IPS-15b (cell line): ENCODE data around the gene STK32C.

Experiments used
- H3K27me3 ChIP-seq: one replicate; pipeline ENCODE4 v1.6.1; 2013; ENCODE audit warnings: low read length; ENCODE audit not compliant: control insufficient read depth, insufficient read depth
- H3K36me3 ChIP-seq: one replicate; pipeline ENCODE4 v1.6.1; 2013; ENCODE audit warnings: low read length; ENCODE audit not compliant: control insufficient read depth, insufficient read depth
- H3K4me1 ChIP-seq: one replicate; pipeline ENCODE4 v1.6.1; 2013; ENCODE audit warnings: mild to moderate bottlenecking, low read length; ENCODE audit not compliant: control insufficient read depth, insufficient read depth
- H3K4me3 ChIP-seq: one replicate; pipeline ENCODE4 v1.5.1; 2013; ENCODE audit warnings: low read depth, low read length
- H3K9ac ChIP-seq: one replicate; pipeline ENCODE4 v1.6.1; 2013; ENCODE audit warnings: low read depth, mild to moderate bottlenecking, low read length
- H3K9me3 ChIP-seq: one replicate; pipeline ENCODE4 v1.6.1; 2013; ENCODE audit warnings: mild to moderate bottlenecking, low read length; ENCODE audit not compliant: control insufficient read depth, insufficient read depth

STK32C gene

DNA sequence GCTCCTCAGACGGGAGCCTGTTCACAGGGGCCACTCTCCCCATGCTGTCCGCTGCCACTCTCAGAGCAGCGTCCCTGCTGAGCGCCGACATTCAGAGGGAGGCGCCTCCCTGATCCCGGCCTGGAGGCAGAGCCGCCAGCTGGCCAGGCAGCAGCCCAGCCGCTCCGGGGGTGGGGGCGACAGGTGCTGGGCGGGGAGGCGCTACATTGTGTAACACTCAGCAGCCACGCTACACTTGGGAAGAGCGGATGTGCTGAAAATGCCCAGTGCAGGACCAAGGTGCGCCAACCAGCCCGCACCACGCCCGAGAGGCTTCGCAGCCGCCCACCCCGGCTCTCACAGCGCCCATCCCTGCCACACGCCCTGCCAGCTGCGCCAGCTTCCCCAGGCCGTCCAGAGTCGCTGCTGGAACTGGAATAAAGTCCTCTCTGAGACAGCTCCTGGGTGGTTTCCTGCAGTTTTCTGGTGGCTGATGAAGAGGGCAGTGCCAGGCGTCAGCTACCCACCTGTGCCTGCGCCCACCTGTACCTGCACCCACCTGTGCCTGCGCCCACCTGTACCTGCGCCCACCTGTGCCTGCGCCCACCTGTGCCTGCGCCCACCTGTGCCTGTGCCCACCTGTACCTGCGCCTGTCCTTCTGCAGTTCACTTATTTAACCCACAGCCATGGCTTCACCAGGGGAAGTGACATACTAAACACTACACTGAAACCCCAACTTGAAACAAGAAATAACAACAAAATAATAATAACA is 25.7 kb downstream of the STK32C start:
- Histone ChIP-seq H3K4me3 (no peak overlapping the region), H3K4me1 (no peaks in the 10 kb centered on the region), H3K9ac (no peak overlapping the region), H3K27me3 (no peaks in the 10 kb centered on the region), H3K36me3 (no peaks in the 10 kb centered on the region), H3K9me3 (no peaks in the 10 kb centered on the region)

DNA sequence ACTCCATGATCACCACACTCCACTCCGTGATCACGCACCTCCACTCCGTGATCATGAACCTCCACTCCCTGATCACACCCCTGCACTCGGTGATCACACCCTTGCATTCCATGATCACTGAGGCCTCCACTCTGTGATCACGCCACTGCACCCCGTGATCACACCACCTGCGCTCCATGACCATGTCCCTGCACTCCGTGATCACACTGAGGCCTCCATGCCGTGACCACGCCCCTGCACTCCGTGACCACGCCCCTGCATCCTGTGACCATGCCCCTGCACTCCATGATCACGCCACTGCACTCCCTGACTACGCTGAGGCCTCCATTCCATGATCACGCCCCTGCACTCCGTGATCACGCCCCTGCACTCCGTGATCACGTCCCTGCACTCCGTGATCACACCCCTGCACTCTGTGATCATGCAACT is 27.1 kb downstream of the STK32C start:
- Histone ChIP-seq H3K9ac (no peak overlapping the region), H3K4me3 (no peak overlapping the region), H3K36me3 (no peaks in the 10 kb centered on the region), H3K4me1 (no peaks in the 10 kb centered on the region), H3K9me3 (no peaks in the 10 kb centered on the region), H3K27me3 (no peaks in the 10 kb centered on the region)

DNA sequence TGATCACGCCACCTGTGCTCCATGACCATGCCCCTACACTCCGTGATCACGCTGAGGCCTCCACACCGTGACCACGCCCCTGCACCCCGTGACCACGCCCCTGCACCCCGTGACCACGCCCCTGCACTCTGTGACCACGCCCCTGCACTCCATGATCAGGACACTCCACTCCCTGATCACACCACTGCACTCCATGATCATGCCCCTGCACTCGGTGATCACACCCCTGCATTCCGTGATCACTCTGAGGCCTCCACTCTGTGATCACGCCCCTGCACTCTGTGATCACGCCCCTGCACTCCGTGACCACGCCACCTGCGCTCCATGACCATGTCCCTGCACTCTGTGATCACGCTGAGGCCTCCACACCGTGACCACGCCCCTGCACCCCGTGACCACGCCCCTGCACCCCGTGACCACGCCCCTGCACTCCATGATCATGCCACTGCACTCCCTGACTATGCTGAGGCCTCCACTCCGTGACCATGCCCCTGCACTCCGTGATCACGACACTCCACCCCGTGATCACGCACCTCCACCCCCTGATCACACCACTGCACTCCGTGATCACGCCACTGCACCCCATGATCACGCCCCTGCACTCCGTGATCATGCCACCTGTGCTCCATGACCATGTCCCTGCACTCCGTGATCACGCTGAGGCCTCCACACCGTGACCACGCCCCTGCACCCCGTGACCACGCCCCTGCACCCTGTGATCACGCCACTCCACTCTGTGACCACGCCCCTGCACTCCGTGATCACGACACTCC is 27.7 kb downstream of the STK32C start:
- H3K27me3 ChIP-seq: no peaks in the 10 kb centered on the region

DNA sequence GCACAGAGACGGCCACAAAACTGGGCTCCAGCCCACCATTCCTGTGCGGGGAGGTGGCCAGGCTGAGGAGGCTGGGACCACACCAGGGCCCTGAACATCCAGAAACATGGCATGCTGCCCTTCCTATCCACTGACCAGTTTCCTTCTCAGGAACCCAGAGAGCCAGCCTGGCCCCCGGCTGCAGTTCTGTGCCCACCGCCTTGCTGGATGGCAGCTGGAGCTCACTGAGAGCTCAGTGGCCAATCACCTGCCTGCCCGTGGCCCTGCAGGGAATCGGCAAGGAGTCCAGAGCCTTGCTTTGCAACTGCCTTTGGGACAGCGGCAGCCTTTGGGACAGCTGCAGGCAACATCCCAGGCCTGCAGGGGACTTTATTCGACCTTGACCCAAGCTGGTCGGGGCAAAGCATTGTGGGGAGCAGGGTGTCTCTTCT is 30.4 kb downstream of the STK32C start:
- Histone ChIP-seq H3K9me3 (no peaks in the 10 kb centered on the region), H3K36me3 (no peaks in the 10 kb centered on the region), H3K9ac (no peak overlapping the region), H3K27me3 (no peaks in the 10 kb centered on the region), H3K4me3 (no peak overlapping the region), H3K4me1 (no peaks in the 10 kb centered on the region)

More for the DNA sequence above, 27.7 kb downstream of the STK32C start:
- H3K36me3 ChIP-seq: no peaks in the 10 kb centered on the region
- H3K9ac ChIP-seq: no peak overlapping the region
- no peaks in the 10 kb centered on the region for H3K4me1 ChIP-seq
- no peaks in the 10 kb centered on the region for H3K9me3 ChIP-seq
- H3K4me3 ChIP-seq: no peak overlapping the region

DNA sequence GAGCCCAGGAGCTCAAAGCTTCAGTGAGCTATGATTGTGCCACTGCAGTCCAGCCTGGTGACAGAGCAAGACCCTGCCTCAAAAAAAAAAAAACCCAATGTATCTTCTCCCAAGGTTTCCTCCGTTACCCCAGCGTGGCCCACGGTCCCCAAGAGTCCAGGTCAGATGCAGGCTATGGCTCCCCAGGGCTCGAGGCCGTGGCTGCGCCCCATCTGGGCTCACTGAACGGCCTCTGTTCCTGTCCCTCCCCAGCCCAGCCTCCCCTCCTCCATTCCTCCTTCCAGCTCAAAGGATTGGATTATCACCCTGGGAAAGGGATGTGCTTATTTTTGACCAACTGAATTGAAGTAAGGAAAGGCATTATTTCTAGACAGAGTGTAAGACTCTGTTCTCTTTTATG is 31.0 kb downstream of the STK32C start:
- no peak overlapping the region for H3K4me3 ChIP-seq
- no peaks in the 10 kb centered on the region for H3K4me1 ChIP-seq
- no peaks in the 10 kb centered on the region for H3K27me3 ChIP-seq
- no peak overlapping the region for H3K9ac ChIP-seq
- no peaks in the 10 kb centered on the region for H3K9me3 ChIP-seq
- H3K36me3 ChIP-seq: no peaks in the 10 kb centered on the region

DNA sequence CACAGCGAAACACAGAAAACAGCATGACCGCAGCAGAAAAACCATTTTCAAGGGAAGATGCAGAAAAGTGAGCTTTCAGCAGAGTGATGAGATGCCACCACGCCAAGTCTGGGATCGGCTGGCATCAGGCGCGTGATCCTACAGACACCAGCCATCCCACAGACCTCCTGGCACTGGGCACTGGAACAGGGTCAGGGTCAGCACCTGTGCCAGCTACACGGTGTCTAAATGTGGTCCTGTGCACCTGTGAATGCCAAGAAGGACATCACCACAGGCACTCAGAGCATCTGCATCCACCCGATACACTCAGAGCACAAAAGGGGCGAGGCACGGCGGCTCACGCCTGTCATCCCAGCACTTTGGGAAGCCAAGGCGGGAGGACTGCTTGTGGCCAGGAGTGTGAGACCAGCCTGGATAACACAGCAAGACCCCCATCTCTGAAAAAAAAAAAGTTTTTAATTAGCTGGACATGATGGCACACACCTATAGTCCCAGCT is 31.5 kb downstream of the STK32C start:
- Histone ChIP-seq H3K36me3 (no peaks in the 10 kb centered on the region), H3K4me3 (no peak overlapping the region), H3K27me3 (no peaks in the 10 kb centered on the region), H3K9ac (no peak overlapping the region), H3K4me1 (no peaks in the 10 kb centered on the region), H3K9me3 (no peaks in the 10 kb centered on the region)

DNA sequence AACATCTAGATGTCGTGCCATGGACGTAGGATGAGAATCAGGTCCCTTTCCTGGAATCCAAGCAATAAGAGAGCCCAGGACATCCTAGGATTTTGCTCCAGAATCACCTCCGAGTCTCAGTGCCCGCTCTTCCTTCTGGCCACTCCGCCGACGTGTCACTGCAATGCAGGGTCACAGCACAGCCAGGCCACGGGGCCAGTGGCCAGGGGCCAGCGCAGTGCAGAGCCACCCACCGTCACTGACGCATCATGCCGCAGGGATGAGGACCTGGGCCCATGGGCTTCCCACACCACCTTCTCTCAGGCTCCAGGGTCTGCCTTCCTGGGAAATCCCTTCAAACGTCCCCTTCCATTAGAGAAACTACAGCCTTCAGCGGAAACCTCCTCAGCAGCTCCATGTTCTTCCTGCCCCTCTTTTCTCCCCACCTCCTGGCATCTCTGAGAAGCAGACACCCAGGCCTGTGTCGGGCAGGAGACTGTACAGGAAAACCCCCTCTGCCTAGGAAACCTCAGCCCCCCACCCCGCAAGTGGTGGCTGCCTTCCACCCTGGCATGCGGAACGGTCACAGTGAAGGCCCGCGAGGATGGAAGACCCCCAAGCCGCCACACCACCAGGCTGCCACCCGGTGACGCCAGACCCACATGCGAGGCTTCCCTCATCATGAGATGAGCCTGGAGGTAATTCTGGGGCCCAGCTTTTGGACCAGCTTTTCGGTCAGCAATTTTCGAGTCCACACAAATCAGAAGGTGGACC is 32.1 kb downstream of the STK32C start:
- no peaks in the 10 kb centered on the region for H3K9me3 ChIP-seq
- no peaks in the 10 kb centered on the region for H3K4me1 ChIP-seq
- H3K27me3 ChIP-seq: no peaks in the 10 kb centered on the region
- no peaks in the 10 kb centered on the region for H3K36me3 ChIP-seq
- H3K9ac ChIP-seq: no peak overlapping the region
- H3K4me3 ChIP-seq: no peak overlapping the region

DNA sequence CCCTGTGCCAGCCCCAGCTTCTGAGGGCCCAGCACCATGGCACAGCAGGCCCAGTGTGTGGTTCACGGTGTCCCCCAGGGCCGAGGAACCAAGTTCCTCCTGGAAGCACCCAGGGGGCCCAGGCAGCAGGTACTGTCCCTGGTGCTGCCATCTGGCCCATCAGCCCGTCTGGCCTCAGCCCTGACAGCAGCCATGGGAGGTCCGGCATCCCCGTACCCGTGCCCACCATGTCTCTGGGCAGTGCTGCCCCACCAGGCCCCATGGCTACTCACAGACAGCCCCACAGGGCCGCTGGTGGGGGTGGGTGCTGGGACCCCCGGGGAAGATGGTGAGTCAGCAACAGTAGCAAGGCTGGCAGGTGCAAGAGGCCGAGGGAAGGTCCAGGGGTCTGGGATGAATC is 32.8 kb downstream of the STK32C start:
- no peaks in the 10 kb centered on the region for H3K27me3 ChIP-seq
- no peak overlapping the region for H3K9ac ChIP-seq
- H3K4me1 ChIP-seq: no peaks in the 10 kb centered on the region
- no peak overlapping the region for H3K4me3 ChIP-seq
- H3K9me3 ChIP-seq: no peaks in the 10 kb centered on the region
- no peaks in the 10 kb centered on the region for H3K36me3 ChIP-seq

DNA sequence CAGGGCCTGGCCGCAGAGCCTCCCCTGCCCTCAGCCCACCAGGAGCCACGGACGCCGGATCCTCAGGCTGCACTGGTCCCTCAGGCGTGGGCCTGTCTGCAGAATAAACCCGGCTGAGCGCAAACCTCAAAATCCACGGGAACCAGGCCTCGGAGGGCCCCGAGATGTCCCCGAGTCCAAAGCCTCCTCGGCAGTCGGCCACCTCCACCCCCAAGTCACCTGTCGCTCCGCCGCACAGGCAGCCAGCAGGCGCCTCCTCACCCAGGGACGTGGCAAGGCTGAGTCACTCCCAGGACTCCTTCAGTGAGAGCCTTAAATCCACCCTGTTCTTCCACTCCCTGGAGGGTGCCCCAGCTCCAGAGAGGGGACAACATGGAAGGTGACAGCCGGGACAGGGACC is 33.2 kb downstream of the STK32C start:
- H3K36me3 ChIP-seq: no peaks in the 10 kb centered on the region
- no peaks in the 10 kb centered on the region for H3K9me3 ChIP-seq
- no peak overlapping the region for H3K9ac ChIP-seq
- H3K27me3 ChIP-seq: no peaks in the 10 kb centered on the region
- no peaks in the 10 kb centered on the region for H3K4me1 ChIP-seq
- H3K4me3 ChIP-seq: no peak overlapping the region

DNA sequence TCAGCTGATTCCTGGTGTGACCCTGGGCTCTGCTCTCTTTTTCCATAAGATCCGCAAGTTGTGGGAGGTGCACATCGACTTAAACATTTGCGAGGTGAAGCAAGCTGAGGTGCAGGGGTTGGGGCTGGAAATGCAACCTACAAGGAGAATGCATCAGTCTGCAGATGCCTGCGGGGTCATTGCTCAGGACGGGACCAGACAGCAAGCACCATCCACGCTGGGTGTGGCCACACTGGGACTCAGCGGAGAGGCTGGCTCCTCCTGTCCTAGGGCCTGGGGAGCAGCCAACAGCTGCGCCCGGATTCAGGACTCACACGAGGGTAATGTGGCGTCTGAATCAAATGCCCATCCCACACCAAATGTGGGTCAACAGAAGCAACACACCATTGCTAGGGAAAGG is 33.8 kb downstream of the STK32C start:
- no peaks in the 10 kb centered on the region for H3K4me1 ChIP-seq
- H3K9ac ChIP-seq: no peak overlapping the region
- no peak overlapping the region for H3K4me3 ChIP-seq
- H3K9me3 ChIP-seq: no peaks in the 10 kb centered on the region
- H3K27me3 ChIP-seq: no peaks in the 10 kb centered on the region
- H3K36me3 ChIP-seq: no peaks in the 10 kb centered on the region

DNA sequence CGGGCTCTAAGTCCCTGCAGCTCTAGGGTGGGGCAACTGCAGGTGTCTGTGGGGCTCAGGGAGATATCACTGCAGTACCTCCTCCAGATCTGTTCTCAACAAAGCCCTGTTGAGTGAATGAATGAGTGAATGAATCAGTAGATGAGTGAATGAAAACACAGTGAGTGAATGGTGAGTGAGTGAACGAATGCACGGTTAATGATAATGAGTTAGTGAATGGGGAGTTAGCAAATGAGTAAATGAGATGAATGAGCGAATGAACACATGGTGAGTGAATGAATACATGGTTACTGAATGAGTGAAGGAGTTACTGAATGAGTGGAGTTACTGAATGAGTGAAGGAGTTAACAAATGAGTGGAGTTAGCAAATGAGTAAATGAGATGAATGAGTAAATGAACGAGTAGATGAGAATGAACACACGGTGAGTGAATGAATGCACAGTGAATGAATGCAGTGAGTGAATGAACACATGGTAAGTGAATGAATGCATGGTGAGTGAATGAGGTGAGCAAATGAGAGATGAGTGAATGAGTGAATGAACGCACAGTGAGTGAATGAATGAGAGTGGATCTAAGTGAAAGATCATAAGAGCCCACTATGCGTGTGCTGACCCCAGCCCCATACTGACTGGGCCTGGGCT is 34.3 kb downstream of the STK32C start:
- Histone ChIP-seq H3K9ac (no peak overlapping the region), H3K4me3 (no peak overlapping the region), H3K27me3 (no peaks in the 10 kb centered on the region), H3K36me3 (no peaks in the 10 kb centered on the region), H3K9me3 (no peaks in the 10 kb centered on the region), H3K4me1 (no peaks in the 10 kb centered on the region)
